ENCODE measurements around the gene PANK1.

- TF ChIP-seq POLR2A (IDR thresholded peaks at IDR 0.05; ENCODE audit: extremely low read depth, insufficient read length), result no peak
- no peak for TF ChIP-seq MYC (IDR thresholded peaks at IDR 0.05; ENCODE audit: low read depth, low read length)
These were observed 22.9 kb downstream of the PANK1 start for GRCh38 chr10:89622151-89622550.
